Motor neuron (in vitro differentiated cells): ENCODE data around the gene IQSEC2. TPM values are rescaled to one million over a fixed set of nuclear protein-coding genes. Genes with fewer than 3 reads are reported as not detected.
A peak's percentile ranks its signal among the peaks of the same experiment; 100 is the strongest.

Source experiments
- ATAC-seq, 8 experiments: fragments of 200-7000 bp; cut with Tn5 transposase; replicated peaks in 6 of 8; 2 replicates each; pipeline ENCODE4 v1.8.0; 2021; ENCODE audit warnings: mild to moderate bottlenecking in 8 of 8, moderate library complexity in 8 of 8
- H3K27ac ChIP-seq, 2 donors: fragments of 250-450 bp; sonication (Bioruptor Pico); 2 replicates each; pipeline ENCODE4 v1.9.0; 2021; ENCODE audit warnings: antibody characterized with exemption in 2 of 2, mild to moderate bottlenecking in 2 of 2, moderate library complexity in 1 of 2
- H3K4me1 ChIP-seq, 2 donors: fragments of 250-450 bp; sonication (Bioruptor Pico); replicated peaks in 1 of 2; 2 replicates each; pipeline ENCODE4 v1.6.1; 2021; ENCODE audit warnings: antibody characterized with exemption in 2 of 2, mild to moderate bottlenecking in 2 of 2, moderate library complexity in 1 of 2
- H3K4me3 ChIP-seq, 5 donors: fragments of 250-450 bp; sonication (Bioruptor Pico); 2 replicates each; pipeline ENCODE4 v1.9.0; 2021; ENCODE audit warnings: antibody characterized with exemption in 5 of 5, mild to moderate bottlenecking in 5 of 5, moderate library complexity in 4 of 5
- WGBS, 10 experiments: fragments of 450-650 bp; shearing (Covaris generic); methylation state at CpG; one replicate each; pipeline ENCODE4 v1.0.0; 2022; 5-methylcytosine and 5-hydroxymethylcytosine counted together
- in situ Hi-C, 9 experiments: fragments of 400-800 bp; cut with MboI; loops; one replicate each; pipeline ENCODE4 v1.15.0; 2021; ENCODE audit warnings: low sequenced_read_pairs in 9 of 9, low pct_unique_long_range_greater_than_20kb in 2 of 9; ENCODE audit not compliant: unreplicated experiment in 9 of 9
- total RNA-seq, 8 experiments: library from RNA; unstranded; fragments of 300-600 nt; gene quantifications; 2 replicates each; pipeline versions ENCODE4 v1.2.3 to v1.2.4, GENCODE V29; 2022

The IQSEC2 gene
- total RNA-seq, 8 experiments from 2014 or later = 1.7 to 13.9 (median 6.5) TPM

DNA sequence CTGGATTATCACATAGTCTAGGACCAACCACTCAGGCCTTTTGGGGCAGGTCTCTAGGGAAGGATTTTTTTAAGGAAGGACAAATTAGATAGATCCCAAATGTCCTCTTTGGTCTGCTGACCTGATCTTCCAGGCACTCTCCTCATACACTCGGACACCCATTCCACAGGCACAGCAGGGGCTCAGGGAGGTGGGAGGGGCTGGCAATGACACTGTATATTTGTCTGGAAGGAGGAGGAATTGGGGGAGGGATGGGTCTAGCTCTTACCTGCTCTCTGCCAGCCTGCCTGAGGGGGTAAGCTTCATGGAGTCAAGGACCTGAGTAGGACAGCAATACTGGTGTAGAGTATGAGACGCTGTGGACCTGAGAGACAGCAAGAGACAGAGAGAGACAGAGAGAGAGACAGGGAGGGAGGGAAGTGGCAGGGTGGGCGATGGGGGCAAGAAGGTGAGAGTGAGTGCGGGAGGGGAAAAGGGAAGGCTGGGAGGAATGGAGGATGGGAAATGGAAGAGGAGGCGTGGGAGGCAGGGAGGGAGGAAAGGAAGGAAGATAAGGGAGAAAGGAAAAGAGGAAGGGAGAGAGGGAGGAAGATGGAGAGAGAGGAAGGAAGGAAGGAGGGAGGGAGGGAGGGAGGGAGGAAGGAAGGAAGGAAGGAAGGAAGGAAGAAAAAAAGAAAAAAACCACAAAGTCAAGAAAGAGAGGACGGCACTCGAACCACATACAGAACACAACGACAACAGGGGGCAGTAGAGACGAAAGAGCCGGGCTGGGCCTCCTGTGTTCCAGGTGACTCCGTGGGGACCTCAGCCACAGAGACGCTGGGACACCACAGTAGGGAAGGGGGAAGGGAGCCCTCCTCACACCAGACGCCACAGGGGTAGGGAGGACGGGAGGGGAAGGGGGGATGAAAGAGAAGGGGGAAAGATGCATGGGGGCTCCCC, 1.8 kb downstream of the IQSEC2 start:
- no peak for ATAC-seq
- Histone ChIP-seq H3K4me1 (peaks cover 0 to 9% of the 10 kb centered on the region in 2 donors), H3K4me3 (no peak overlapping the region), H3K27ac (no peak overlapping the region)
- in situ Hi-C loops = no loop called here
- 29 to 40% methylated on average over 1 to 6 of the region's 14 CpGs; no CpG with 5 or more reads in 8 of the 10 experiments for WGBS, 10 experiments

DNA sequence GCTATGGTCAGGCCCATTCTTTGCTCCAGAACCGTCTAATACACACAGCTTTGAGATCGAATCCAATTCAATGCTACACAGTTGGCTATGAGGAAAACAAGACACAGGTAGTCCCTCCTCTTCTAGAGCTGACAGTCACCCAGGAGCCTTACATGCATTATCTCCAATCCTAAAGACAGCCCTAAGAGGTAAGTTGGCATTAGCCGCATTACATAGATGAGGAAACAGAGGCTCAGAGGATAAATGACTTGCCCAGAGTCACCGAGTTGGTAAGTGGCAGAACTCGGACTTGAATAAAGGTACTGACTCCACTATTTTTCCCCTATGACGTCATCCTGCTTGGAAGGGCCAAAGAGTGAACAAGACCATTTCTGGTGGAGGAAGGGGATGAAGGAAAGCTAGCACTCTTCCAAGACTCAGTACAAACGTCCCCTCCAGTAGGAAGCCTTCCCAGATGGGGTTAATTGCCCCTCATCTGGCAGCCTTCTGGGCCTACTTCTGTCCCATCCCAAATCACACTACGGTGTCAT, 8.5 kb downstream of the IQSEC2 start:
- H3K27ac ChIP-seq = no peak overlapping the region
- in situ Hi-C loops = no loop called here
- H3K4me3 ChIP-seq = no peak overlapping the region
- no peak for ATAC-seq
- H3K4me1 ChIP-seq = no peaks in the 10 kb centered on the region
- 18 to 100% (median 59%) methylated on average over 1 to 5 of the region's 8 CpGs; no CpG with 5 or more reads in 6 of the 10 experiments for WGBS, 10 experiments

DNA sequence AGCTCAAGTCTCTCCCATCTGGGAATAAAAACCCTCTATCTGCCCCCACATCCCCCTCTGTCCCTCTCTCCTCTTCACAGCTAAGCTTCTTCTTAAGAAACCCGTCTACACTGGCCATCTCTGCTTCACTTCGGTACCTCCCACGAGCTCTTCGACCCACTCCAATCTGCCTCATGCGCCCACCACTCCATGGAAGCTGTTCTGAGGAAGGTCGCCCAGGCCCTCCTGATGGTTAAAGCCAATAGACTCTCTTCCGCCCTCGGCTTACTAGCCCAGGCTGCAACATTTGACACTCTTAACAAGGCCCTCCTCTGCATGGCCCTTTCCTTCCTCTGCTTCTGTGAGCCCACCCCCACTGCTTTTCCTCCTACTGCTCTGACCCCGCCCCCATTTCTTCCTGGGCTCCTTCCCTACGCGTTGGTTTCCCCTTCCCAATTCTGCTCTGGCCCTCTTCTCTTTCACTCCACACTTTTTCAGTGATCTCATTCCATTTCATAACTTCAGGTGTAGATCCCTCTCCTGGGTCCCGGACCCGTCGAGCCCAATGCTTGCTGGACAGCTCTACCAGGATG, 11.8 kb downstream of the IQSEC2 start:
- in situ Hi-C loops = no loop called here
- peaks cover 0 to 6% of the 10 kb centered on the region in 2 donors for H3K4me1 ChIP-seq
- no peak overlapping the region for H3K27ac ChIP-seq
- H3K4me3 ChIP-seq = no peak overlapping the region
- WGBS, 10 experiments = 50 to 71% methylated on average over 2 to 8 of the region's 14 CpGs; no CpG with 5 or more reads in 8 of the 10 experiments
- ATAC-seq = no peak

DNA sequence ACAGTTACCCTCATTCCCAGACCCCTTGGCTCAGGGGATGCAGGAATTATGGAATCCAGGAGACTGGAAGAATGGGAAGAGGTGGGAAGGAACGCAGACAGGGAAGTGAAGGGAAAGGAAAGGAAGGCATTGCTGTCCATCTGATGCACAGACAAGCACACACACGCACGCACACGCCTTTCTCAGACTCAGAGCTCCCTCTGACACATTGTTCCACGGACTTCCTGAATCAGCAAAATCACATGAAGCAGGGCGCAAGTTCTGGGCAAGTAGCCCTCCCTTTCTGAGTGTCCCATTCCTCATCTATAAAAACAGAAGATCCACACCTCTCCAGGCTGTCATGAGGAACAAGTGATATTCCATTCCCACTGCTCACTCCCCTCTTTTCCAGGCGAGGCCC, 13.2 kb downstream of the IQSEC2 start:
- Histone ChIP-seq H3K27ac (no peak overlapping the region), H3K4me1 (peaks cover under 1 to 14% of the 10 kb centered on the region in 2 donors), H3K4me3 (no peak overlapping the region)
- ATAC-seq = peak in 1 of 8 experiments; percentile 12
- in situ Hi-C loops = no loop called here
- 38% methylated on average over 4 of the region's 7 CpGs; no CpG with 5 or more reads in 9 of the 10 experiments for WGBS, 10 experiments

DNA sequence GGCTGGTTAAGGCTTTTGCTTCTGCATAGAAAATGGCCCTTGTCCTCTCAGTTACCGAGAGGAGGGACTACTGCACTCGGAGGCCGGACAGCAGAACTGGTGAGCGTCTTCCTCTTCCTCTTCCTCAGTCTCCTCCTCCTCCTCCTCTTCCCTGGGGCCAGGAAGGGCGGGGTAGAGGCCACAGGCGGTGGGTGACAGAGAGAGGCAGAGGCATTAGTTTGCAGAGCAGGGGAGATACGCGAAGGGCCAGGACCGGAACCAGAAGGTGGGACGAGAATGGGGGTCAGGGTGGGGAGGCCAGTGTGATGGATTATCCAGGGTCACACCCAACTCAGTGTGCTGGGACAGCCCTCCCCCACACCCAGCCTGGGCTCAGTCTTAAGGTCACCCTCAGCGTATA, 14.5 kb downstream of the IQSEC2 start:
- 46% methylated on average over 6 of the region's 11 CpGs; no CpG with 5 or more reads in 9 of the 10 experiments for WGBS, 10 experiments
- in situ Hi-C loops = no loop called here
- no peak for ATAC-seq
- no peak overlapping the region for H3K4me3 ChIP-seq
- H3K27ac ChIP-seq = no peak overlapping the region
- H3K4me1 ChIP-seq = peaks cover 13 to 27% of the 10 kb centered on the region in 2 donors

DNA sequence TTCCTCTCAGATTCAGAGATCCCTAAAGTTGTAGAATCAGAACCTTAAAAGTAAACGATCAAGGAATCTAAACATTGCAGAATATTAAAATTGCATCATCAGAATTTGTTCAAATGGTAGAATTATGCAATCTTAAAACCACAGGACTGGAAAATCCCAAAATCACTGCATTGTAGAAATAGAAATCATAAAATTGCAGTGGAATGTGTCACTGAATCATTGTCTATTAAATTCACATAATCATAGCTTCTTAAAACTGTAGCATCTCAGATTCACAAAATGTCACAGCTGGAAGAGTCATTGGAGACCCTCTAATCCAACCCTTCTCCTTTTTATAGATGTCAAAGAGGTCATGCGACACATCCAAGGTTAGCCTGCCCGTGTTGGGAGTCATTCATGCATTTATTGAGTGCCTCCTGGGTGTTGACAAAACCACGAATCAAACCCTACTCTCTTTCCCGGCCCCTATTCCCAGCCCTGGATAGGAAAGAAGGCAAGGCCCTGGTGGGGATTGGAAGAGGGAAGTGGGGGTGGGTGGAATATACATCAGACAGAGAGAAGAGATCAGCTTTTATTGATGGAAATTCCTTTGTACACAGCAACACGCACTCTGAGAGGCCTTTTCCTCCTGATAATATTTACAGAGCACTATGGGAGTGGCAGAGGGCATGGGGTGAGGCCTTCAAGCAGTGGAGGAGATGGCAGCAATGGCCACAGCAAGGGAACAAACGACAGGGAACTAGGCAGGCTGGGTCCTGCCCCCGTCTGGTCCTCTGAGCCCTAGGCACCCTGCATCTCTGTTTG, 15.4 kb downstream of the IQSEC2 start:
- in situ Hi-C loops = no loop called here
- H3K4me1 ChIP-seq = peaks cover 17 to 28% of the 10 kb centered on the region in 2 donors
- no peak overlapping the region for H3K27ac ChIP-seq
- peak in 2 of 8 experiments; percentile 12 to 24 for ATAC-seq
- WGBS, 10 experiments = 0 to 100% (median 78%) methylated on average over 1 to 4 of the region's 8 CpGs; no CpG with 5 or more reads in 6 of the 10 experiments
- no peak overlapping the region for H3K4me3 ChIP-seq

DNA sequence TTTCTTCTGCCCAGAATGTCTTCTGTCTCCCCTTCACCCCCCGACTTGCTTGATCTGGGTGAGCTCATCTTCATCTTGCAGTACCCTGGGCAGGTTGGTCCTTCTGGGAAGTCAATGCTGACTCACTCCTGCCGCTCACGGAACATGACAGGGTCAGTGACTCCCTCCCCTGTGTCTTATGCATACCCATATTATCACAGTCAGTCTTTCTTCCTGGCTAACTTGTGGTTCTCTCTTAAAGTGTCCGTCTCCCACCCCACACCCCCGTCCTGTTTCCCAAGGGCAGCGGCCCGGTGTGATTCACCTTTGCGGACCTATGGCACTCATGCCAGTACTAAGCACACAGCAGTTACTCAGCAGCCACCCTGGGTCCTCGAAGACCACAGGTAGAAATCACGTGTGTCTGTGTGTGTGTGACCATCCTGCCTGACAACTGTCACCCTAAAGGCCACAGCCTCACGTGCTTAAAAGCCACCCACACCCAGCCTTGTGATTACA, 17.7 kb downstream of the IQSEC2 start:
- 60 to 67% (median 65%) methylated on average over 1 to 5 of the region's 11 CpGs; no CpG with 5 or more reads in 7 of the 10 experiments for WGBS, 10 experiments
- peak; percentile 73 to 96 (median 92) for ATAC-seq
- Histone ChIP-seq H3K4me1 (peaks cover 17 to 28% of the 10 kb centered on the region in 2 donors), H3K4me3 (no peak overlapping the region), H3K27ac (no peak overlapping the region)
- in situ Hi-C loops = no loop called here

DNA sequence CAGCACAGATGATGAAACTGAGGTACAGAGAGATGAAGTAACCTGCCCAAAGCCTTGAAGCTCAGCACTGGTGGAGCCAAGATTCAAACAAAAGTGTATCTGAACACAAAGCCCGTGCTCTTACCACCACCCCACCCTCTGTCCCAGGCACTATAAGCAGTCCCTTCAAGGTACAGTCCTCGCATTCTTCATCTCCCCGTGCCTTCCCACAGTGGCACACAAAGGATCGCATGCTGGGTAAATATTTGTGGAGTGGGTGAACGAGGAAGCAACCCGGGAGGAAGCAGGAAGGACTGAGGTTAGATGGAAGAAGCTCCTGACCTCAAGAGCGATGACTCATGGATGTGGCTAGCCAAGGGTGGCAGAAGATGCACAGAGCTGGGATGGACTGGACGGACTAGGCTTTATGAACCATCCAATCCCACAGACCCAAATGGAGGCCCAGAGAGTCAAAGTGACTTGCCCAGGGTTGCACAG, 18.4 kb downstream of the IQSEC2 start:
- in situ Hi-C loops = no loop called here
- no peak overlapping the region for H3K4me3 ChIP-seq
- H3K27ac ChIP-seq = peak overlapping the region in 1 of 2 donors; percentile 13
- peak; percentile 26 to 63 (median 38) for ATAC-seq
- WGBS, 10 experiments = 44% methylated on average over 5 of the region's 8 CpGs; no CpG with 5 or more reads in 9 of the 10 experiments
- H3K4me1 ChIP-seq = peaks cover 17 to 28% of the 10 kb centered on the region in 2 donors

DNA sequence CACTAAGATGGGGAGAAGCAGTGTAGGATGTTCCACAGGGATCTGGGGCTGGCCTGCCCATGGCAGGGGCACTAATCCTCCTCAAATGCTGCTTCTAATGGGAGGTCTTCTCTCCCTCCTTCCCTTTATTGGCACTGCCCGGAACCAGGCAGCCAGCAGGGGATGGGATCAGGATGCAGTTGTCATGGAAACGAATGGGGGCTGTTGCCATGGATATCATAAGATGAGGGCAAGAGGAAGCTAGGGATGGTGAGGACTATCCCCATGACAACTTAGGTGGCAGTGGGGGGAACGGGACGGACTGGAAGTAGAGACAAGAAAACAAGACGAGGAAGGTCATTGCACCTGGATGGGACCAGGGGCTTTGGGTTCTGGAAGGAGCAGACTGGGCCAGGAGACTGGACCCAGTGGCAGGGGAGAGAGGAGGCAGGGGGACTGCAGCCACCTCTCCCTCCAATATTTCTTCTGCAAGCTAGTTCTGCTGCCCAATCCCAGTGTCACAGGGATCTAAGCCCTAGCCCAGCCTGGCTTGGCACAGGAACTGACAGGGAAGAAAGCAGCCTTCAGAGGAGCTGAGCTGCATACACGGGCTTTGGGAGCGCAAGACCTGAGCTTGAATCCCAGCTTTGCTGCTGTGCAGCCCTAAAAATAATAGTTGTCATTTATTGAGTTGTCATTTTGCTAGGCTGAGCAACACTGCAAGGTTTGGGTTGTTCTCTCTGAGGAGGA, 19.0 kb downstream of the IQSEC2 start:
- H3K4me1 ChIP-seq = peaks cover 17 to 28% of the 10 kb centered on the region in 2 donors
- in situ Hi-C loops = no loop called here
- ATAC-seq = peak in 4 of 8 experiments; percentile 15 to 53 (median 24)
- H3K27ac ChIP-seq = no peak overlapping the region
- WGBS, 10 experiments = 8 to 93% (median 40%) methylated on average over 1 to 3 of the region's 7 CpGs; no CpG with 5 or more reads in 5 of the 10 experiments
- H3K4me3 ChIP-seq = no peak overlapping the region

DNA sequence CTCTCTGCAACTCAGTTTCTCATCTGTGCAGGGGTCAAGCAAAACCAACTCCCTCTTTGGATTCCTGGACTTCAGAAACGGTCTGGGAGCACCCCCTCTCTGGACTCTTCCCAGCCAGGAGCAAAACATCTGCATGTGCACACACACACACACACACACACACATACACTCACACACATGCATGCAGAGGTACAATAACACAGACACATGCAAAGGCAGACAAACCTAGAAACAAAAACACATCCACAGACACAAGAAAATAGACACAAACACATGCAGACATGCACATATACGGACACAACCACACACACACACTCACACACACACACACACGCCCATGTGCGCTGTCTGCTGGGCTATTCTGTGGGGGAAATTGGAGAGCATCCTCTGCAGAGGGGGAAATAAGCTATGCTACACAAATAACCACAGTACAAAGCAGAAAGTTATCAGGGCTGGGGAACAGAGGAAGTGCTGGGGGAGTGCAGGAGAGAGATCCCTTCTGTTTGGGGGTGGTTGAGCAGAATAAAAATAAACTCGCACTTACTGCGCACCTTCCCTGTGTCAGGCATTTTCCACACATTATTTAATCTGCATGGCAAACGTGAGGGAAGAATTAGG, 19.9 kb downstream of the IQSEC2 start:
- in situ Hi-C loops = no loop called here
- Histone ChIP-seq H3K27ac (no peak overlapping the region), H3K4me1 (peaks cover 17 to 29% of the 10 kb centered on the region in 2 donors), H3K4me3 (no peak overlapping the region)
- ATAC-seq = no peak
- WGBS, 10 experiments = 20 to 93% (median 36%) methylated on average over 1 to 3 of the region's 7 CpGs; no CpG with 5 or more reads in 6 of the 10 experiments

DNA sequence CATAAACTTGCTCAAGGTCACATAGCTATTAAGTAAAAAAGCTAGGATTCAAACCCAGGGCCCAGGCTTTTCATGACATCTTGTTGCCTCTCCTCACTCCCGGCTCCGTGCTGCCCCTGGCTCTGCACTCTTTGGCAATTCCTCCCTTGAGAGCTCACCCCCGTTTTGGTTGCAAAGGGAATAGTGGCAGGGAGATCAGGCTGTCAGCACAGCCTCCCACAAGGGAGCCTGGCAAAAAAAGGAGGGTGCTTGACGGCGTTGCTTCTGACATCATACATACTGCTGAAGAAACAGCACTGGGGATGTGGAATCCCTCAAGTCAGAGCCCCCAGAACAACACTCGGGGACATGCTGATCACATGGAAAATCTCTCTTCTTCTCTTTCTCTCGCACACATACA, 20.5 kb downstream of the IQSEC2 start:
- peaks cover 17 to 25% of the 10 kb centered on the region in 2 donors for H3K4me1 ChIP-seq
- 0 to 39% methylated on average over 1 to 6 of the region's 7 CpGs; no CpG with 5 or more reads in 8 of the 10 experiments for WGBS, 10 experiments
- no peak overlapping the region for H3K27ac ChIP-seq
- in situ Hi-C loops = no loop called here
- ATAC-seq = no peak
- no peak overlapping the region for H3K4me3 ChIP-seq
